ENCODE results near the gene OLR1. TPM values are rescaled to one million over a fixed set of nuclear protein-coding genes. Genes with fewer than 3 reads are reported as not detected.
A peak's percentile ranks its signal among the peaks of the same experiment; 100 is the strongest.
"Not testable (repeated sequence)": the region's sequence is repeated elsewhere in the genome, so short reads cannot be mapped to it uniquely, and the experiment has no call there.

Gene OLR1
- 104 TPM for total RNA-seq

DNA sequence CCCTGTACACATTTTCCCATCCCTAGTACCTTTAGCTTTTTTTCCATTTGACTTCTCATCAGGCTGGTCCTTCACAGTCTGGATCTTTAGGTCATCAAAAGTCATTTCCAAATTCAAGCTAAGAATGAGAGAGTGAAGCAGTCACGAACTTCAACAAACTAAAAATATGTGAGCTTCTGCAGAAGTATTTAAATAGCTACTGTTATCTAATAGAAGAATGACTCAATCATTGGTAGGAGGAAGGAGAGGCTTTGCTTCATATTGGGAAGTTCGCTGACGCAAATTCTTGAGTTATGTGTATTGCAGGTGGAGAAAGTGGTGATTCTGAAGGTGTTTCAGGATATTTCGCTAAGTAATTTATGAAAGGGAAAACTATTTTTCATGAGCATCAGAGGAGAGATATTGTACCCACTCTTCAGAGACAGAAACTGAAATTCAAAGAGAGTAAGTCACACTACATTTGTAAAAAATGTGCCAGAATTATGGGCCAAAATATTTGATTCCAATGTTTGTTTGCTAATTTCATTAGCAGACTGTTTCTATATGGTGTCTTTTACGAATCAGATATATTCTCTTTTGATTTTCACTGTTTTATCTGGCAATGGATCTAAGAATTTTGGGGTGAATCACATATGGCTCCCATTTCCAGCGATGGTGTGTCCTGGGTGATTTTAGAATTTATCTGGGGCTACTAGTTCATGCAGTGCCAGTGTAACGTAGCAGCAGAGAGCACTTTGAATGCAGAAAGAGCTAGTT, at the start of gene OLR1:
TSS of gene OLR1 (minus strand) at position 160 of the 756 bp plus-strand sequence. CDS start at position 105, 55 bp downstream.
- H3K9me3 ChIP-seq (ENCODE audit: low read depth, low read length), result no peaks in the 10 kb centered on the region
- no peaks in the 10 kb centered on the region for H3K27me3 ChIP-seq (ENCODE audit: insufficient read depth, low read length)
- peaks cover 19% of the 10 kb centered on the region for H3K4me1 ChIP-seq (ENCODE audit: insufficient read depth, low read length)
- H3K4me3 ChIP-seq (ENCODE audit: low read length), result no peak within 1 kb of the TSS

DNA sequence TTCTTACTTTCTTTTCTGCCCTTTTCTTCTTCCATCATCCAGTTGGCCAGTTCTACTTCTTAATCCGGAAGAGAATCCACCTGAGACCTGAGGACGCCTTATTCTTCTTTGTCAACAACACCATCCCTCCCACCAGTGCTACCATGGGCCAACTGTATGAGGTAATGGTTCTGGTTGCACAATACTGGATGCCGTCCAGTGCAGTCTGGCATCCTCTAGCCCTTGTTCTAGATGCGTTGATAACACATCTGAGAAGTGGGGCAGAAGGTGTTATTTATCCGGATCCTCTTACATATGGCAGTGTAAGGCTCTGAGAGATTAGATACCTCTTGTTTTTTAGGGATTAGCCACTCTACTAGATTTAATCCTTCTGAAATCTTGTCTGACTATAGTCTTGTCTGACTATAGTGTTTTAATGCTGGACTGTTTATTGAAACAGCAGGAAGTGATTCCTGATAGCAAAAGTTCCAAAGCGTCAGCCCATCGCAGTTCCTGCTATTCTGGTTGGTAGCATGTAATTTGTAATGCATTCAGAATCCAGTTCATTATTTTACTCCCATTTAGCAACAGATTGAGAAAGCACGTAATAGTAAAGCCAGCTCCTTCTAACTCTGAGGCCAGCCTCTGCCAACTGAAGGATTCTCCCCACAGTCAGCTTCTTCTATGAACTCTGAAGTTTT, 48.6 kb upstream of the OLR1 start:
- Histone ChIP-seq H3K4me3 (ENCODE audit: low read length) (no peak overlapping the region), H3K9me3 (ENCODE audit: low read depth, low read length) (no peaks in the 10 kb centered on the region), H3K4me1 (ENCODE audit: insufficient read depth, low read length) (peaks cover 5% of the 10 kb centered on the region), H3K27me3 (ENCODE audit: insufficient read depth, low read length) (no peaks in the 10 kb centered on the region)

DNA sequence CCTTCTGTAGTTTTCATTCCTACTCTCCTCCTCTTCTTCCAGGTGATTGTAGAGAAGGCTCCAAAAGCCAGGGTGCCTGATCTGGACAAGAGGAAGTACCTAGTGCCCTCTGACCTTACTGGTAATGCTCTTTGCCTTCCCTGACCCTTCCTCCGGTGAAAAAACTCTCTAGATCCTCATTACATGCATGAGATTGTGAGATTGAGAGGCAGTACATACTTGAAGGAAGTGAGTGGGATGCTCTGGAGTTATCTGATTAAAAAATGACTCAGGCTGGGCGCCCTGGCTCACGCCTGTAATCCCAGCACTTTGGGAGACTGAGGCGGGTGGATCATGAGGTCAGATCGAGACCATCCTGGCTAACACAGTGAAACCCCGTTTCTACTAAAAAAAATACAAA, 46.1 kb upstream of the OLR1 start:
- Histone ChIP-seq H3K27me3 (ENCODE audit: insufficient read depth, low read length) (no peaks in the 10 kb centered on the region), H3K4me1 (ENCODE audit: insufficient read depth, low read length) (peaks cover 24% of the 10 kb centered on the region), H3K9me3 (ENCODE audit: low read depth, low read length) (no peaks in the 10 kb centered on the region), H3K4me3 (ENCODE audit: low read length) (no peak overlapping the region)

DNA sequence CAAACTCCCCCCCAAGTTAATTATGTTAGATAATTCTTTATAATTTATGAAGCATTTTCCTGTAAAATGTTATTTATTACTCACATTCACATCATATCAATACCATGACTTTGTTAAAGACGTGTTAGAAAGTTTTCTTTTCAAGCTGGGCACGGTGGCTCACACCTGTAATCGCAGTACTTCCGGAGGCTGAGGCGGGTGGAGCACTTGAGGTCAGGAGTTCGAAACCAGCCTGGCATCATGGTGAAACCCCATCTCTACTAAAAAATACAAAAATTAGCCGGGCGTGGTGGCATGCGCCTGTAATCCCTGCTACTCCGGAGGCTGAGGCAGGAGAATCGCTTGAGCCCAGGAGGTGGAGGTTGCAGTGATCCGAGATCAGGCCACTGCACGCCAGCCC, 44.0 kb upstream of the OLR1 start:
- peaks cover 26% of the 10 kb centered on the region for H3K4me1 ChIP-seq (ENCODE audit: insufficient read depth, low read length)
- H3K27me3 ChIP-seq (ENCODE audit: insufficient read depth, low read length); H3K9me3 ChIP-seq (ENCODE audit: low read depth, low read length); H3K4me3 ChIP-seq (ENCODE audit: low read length): not testable (repeated sequence)

DNA sequence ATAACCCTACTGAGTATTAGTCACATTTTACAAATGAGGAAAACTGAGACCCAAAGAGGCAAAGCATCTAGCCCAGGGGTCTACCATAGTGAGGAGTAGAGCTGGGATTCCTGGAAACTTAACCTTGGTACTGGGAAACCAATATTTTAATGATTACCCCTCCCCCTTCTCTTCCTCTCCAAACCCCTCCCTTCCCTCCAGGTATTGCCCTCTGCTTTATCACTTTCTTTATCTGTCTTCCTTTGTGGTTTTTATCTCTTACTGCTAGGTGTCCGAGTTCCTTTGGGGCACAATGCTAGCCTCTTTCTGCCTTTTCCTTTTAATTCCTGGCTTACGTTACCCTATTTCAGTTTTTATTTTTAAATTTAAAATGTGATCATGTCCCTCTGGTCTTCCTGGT, 43.5 kb upstream of the OLR1 start:
- H3K4me3 ChIP-seq (ENCODE audit: low read length), result no peak overlapping the region
- H3K4me1 ChIP-seq (ENCODE audit: insufficient read depth, low read length), result peaks cover 26% of the 10 kb centered on the region
- no peaks in the 10 kb centered on the region for H3K9me3 ChIP-seq (ENCODE audit: low read depth, low read length)

DNA sequence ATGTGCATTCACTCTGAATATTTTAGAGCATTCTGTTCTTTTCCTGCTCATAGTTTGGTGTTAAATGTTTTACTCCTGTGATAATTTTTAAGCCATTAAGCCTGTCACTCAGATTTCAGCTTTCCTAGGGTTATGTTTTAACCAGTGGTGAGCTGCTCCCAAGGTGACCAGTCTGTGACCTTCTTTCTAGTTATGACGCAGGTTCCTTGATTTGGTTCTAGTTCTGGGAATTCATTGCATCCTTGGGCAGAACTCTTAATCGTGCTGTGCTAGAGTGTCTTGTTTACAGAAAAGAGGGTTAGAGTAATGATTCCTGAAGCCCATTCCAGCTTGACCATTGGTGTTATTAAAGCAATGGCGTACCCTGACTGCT, 42.9 kb upstream of the OLR1 start:
- Histone ChIP-seq H3K27me3 (ENCODE audit: insufficient read depth, low read length) (no peaks in the 10 kb centered on the region), H3K4me3 (ENCODE audit: low read length) (no peak overlapping the region), H3K4me1 (ENCODE audit: insufficient read depth, low read length) (peaks cover 26% of the 10 kb centered on the region), H3K9me3 (ENCODE audit: low read depth, low read length) (no peaks in the 10 kb centered on the region)

More for the DNA sequence above, 43.5 kb upstream of the OLR1 start:
- H3K27me3 ChIP-seq (ENCODE audit: insufficient read depth, low read length), result no peaks in the 10 kb centered on the region

GRCh38 chr12:10214136-10214894, 42.4 kb upstream of the OLR1 start:
- Histone ChIP-seq H3K4me1 (ENCODE audit: insufficient read depth, low read length) (peaks cover 26% of the 10 kb centered on the region), H3K9me3 (ENCODE audit: low read depth, low read length) (no peaks in the 10 kb centered on the region), H3K4me3 (ENCODE audit: low read length) (peak overlapping the region; percentile 71), H3K27me3 (ENCODE audit: insufficient read depth, low read length) (no peaks in the 10 kb centered on the region)

- Histone ChIP-seq H3K27me3 (ENCODE audit: insufficient read depth, low read length) (no peaks in the 10 kb centered on the region), H3K4me1 (ENCODE audit: insufficient read depth, low read length) (peaks cover 26% of the 10 kb centered on the region), H3K4me3 (ENCODE audit: low read length) (peak overlapping the region; percentile 71), H3K9me3 (ENCODE audit: low read depth, low read length) (no peaks in the 10 kb centered on the region)
Measured at GRCh38 chr12:10213168-10214135, 41.5 kb upstream of the OLR1 start.

DNA sequence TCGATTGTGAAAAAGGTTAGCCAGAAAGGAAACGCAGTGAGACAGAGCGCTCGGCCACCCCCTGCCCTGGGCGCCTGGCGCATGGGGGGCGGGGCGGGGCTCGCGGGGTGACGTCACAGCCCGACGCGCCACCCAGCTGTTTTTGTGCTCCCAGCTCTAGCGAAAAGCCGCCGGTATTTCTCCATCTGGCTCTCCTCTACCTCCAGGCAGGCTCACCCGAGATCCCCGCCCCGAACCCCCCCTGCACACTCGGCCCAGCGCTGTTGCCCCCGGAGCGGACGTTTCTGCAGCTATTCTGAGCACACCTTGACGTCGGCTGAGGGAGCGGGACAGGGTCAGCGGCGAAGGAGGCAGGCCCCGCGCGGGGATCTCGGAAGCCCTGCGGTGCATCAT, 40.8 kb upstream of the OLR1 start, which contains the start of gene GABARAPL1:
TSS of gene GABARAPL1 (plus strand) at position 139 of the 393 bp plus-strand sequence. CDS start at position 392, 253 bp downstream.
- H3K4me1 ChIP-seq (ENCODE audit: insufficient read depth, low read length), result peaks cover 26% of the 10 kb centered on the region

GRCh38 chr12:10211940-10212738, 40.2 kb upstream of the OLR1 start:
- H3K4me1 ChIP-seq (ENCODE audit: insufficient read depth, low read length), result peaks cover 26% of the 10 kb centered on the region
- H3K9me3 ChIP-seq (ENCODE audit: low read depth, low read length), result no peaks in the 10 kb centered on the region
- H3K4me3 ChIP-seq (ENCODE audit: low read length), result peak overlapping the region; percentile 71
- no peaks in the 10 kb centered on the region for H3K27me3 ChIP-seq (ENCODE audit: insufficient read depth, low read length)

More for the DNA sequence above, 40.8 kb upstream of the OLR1 start, which contains the start of gene GABARAPL1:
- Histone ChIP-seq H3K4me3 (ENCODE audit: low read length) (peak within 1 kb of the TSS; percentile 71), H3K9me3 (ENCODE audit: low read depth, low read length) (no peaks in the 10 kb centered on the region), H3K27me3 (ENCODE audit: insufficient read depth, low read length) (no peaks in the 10 kb centered on the region)

DNA sequence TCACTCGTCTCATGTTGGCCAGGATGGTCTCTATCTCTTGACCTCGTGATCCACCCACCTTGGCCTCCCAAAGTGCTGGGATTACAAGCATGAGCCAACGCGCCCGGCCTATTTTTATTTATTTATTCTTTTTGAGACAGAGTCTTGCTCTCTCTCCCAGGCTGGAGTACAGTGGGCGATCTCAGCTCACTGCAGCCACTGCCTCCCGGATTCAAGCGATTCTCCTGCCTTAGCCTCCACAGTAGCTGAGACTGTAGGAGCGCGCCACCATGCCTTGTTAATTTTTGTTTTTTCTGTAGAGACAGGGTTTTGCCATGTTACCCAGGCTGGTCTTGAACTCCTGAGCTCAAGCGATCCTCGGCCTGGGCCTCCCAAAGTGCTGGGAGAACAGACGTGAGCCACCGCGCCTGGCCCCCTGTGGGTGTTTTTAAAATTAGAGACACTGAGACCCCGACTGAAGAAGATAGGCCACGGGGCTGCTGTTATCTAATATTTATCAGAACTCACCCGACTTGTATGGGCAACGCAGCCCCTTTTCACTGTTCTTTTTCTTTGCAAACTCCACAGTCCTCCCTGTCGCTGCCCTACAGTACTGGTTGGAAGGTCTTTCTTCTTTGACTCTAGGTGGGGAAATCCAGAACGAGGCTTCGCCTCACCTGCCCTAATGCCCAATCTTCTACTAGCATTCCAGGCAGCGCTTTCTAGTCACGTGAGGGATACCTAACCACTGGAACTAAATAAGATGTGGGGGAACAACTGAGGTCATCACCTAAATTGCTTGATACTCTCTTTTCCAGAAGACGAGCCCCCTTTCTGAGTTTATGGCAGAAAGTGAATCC, 39.4 kb upstream of the OLR1 start:
- H3K9me3 ChIP-seq (ENCODE audit: low read depth, low read length), result no peaks in the 10 kb centered on the region
- H3K4me3 ChIP-seq (ENCODE audit: low read length), result no peak overlapping the region
- H3K27me3 ChIP-seq (ENCODE audit: insufficient read depth, low read length), result no peaks in the 10 kb centered on the region
- H3K4me1 ChIP-seq (ENCODE audit: insufficient read depth, low read length), result peaks cover 26% of the 10 kb centered on the region

- H3K4me1 ChIP-seq (ENCODE audit: insufficient read depth, low read length), result peaks cover 19% of the 10 kb centered on the region
- H3K27me3 ChIP-seq (ENCODE audit: insufficient read depth, low read length), result no peaks in the 10 kb centered on the region
- H3K4me3 ChIP-seq (ENCODE audit: low read length), result no peak overlapping the region
- no peaks in the 10 kb centered on the region for H3K9me3 ChIP-seq (ENCODE audit: low read depth, low read length)
Measured at GRCh38 chr12:10210225-10210624, 38.3 kb upstream of the OLR1 start.

DNA sequence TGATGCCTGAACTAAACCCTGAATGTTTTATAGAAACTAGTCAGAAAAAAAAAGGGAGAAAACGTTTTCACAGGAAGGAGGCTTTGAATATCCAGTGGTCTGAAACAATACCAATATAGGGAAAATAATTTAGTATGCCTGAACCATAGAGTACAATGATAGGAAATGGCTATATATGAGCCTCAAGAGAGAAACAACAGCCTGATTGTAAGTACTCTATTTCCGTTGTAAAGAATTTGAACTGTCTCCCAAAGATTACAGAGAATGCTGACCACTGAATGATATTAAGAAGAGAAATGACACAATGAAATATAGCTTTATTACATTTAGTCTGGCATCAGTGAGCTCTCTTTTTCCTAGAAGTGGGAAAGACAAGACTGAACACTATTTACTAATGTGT, 35.2 kb upstream of the OLR1 start:
- peaks cover 2% of the 10 kb centered on the region for H3K4me1 ChIP-seq (ENCODE audit: insufficient read depth, low read length)
- H3K9me3 ChIP-seq (ENCODE audit: low read depth, low read length), result no peaks in the 10 kb centered on the region
- H3K27me3 ChIP-seq (ENCODE audit: insufficient read depth, low read length), result no peaks in the 10 kb centered on the region
- H3K4me3 ChIP-seq (ENCODE audit: low read length), result no peak overlapping the region
